ENCODE measurements around the gene FAR2.

Gene FAR2

DNA sequence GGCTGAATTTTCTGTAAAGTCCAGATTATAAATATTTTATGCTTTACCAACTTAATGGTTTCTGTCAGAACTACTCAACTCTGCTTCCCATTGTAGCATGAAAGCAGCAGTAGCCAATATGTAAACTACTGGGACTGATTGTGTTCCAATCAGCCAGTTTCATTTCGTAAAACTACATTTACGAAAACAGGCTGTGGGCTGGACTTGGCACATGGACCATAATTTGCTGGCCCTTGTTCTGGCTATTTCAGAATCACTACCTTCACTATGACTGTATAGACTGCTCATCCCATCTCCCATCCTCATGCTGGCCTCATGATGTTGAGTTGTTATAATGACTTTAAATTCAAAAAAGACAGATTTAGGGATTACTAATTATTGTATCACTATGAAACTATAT lies 38.7 kb downstream of the FAR2 start:
- Histone ChIP-seq H3K36me3 (replicated peaks) (no peaks in the 10 kb centered on the region), H3K27ac (no peak overlapping the region), H3K27me3 (replicated peaks) (no peaks in the 10 kb centered on the region), H3K4me3 (ENCODE audit: low read depth, low read length) (no peak overlapping the region)
- in situ Hi-C loops (cut with HindIII; ENCODE audit: low pct_ligation_motif_present, low sequenced_read_pairs), result no loop called here
- TF ChIP-seq, protein P1, sequence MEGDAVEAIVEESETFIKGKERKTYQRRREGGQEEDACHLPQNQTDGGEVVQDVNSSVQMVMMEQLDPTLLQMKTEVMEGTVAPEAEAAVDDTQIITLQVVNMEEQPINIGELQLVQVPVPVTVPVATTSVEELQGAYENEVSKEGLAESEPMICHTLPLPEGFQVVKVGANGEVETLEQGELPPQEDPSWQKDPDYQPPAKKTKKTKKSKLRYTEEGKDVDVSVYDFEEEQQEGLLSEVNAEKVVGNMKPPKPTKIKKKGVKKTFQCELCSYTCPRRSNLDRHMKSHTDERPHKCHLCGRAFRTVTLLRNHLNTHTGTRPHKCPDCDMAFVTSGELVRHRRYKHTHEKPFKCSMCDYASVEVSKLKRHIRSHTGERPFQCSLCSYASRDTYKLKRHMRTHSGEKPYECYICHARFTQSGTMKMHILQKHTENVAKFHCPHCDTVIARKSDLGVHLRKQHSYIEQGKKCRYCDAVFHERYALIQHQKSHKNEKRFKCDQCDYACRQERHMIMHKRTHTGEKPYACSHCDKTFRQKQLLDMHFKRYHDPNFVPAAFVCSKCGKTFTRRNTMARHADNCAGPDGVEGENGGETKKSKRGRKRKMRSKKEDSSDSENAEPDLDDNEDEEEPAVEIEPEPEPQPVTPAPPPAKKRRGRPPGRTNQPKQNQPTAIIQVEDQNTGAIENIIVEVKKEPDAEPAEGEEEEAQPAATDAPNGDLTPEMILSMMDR (IDR thresholded peaks at IDR 0.05; ENCODE audit: low read depth, low read length, missing control alignments), result no peak
- no peak for DNase-seq

DNA sequence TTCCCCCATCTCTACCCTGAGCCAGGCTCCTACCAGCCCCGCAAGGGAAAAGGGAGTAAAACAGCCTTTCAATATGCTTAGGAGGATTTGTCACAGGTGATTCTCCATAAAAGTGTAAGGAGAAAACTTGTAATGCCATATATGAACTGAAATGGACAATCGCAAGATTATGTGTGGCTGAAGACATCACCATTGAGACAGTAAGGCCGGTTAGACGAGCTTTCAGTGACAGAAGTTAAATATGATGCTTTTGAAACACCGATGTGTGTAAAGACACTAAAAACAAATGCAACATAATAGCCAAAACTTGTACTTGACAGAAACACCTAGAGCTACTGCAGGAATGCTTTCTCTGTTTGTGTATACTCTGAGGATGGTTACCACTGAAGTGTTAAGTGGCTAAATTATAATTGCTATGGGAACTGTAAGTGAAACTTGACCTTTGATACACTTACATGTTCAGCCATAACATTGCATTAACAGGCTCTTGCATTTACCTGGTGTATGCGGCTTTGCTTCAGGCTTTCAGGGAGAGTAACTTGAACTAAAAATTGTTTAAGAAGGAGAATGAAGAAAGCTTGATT lies 42.3 kb downstream of the FAR2 start:
- H3K27me3 ChIP-seq (replicated peaks), result no peaks in the 10 kb centered on the region
- no peak overlapping the region for H3K4me3 ChIP-seq (ENCODE audit: low read depth, low read length)
- TF ChIP-seq, protein P1 (IDR thresholded peaks at IDR 0.05; ENCODE audit: low read depth, low read length, missing control alignments), result no peak
- no peaks in the 10 kb centered on the region for H3K36me3 ChIP-seq (replicated peaks)
- DNase-seq, result no peak
- in situ Hi-C loops (cut with HindIII; ENCODE audit: low pct_ligation_motif_present, low sequenced_read_pairs), result no loop called here
- H3K27ac ChIP-seq, result no peak overlapping the region

DNA sequence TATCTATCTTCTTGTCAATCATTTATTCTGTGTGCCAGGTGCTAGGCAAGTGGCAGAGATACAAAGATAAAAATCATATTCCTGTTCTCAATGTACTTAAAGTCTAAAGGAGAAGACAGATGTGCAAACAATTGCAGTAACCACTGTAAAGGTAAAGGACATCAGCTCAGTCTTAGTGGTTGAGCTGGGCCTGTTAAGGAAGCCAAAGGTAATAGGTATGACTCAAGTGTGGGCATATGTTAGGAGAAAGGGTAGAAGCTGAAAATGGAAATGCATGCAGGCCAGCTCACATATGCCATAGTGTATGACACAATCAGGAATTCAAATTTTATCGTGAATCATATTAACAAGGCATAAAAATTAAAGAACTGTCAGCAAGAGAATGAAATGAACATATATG lies 49.8 kb downstream of the FAR2 start:
- Histone ChIP-seq H3K27me3 (replicated peaks) (no peaks in the 10 kb centered on the region), H3K36me3 (replicated peaks) (no peaks in the 10 kb centered on the region), H3K27ac (no peak overlapping the region), H3K4me3 (ENCODE audit: low read depth, low read length) (no peak overlapping the region)
- DNase-seq, result no peak
- TF ChIP-seq, protein P1 (IDR thresholded peaks at IDR 0.05; ENCODE audit: low read depth, low read length, missing control alignments), result no peak
- in situ Hi-C loops (cut with HindIII; ENCODE audit: low pct_ligation_motif_present, low sequenced_read_pairs), result no loop called here

DNA sequence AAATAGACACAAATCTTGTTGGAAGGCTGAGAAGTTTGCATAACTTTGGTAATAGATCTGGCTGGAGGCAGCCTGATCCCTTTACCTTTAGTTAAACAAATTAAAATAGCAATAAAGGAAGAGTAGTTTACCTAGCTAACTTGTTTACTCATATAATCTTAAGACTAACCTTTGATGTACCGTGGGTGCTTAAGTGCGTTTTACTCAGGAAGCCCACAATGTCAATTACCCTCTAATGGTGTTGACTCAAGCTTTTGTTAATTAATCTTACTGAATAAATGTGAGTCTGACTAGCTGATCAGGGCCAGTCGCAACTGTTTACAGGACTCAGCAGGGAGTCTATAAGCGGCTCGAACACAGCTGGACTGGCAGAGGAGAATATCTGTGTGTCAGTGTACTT lies 51.5 kb downstream of the FAR2 start:
- TF ChIP-seq, protein P1 (IDR thresholded peaks at IDR 0.05; ENCODE audit: low read depth, low read length, missing control alignments), result no peak
- Histone ChIP-seq H3K27me3 (replicated peaks) (no peaks in the 10 kb centered on the region), H3K4me3 (ENCODE audit: low read depth, low read length) (no peak overlapping the region), H3K36me3 (replicated peaks) (no peaks in the 10 kb centered on the region), H3K27ac (no peak overlapping the region)
- in situ Hi-C loops (cut with HindIII; ENCODE audit: low pct_ligation_motif_present, low sequenced_read_pairs), result no loop called here
- DNase-seq, result no peak

DNA sequence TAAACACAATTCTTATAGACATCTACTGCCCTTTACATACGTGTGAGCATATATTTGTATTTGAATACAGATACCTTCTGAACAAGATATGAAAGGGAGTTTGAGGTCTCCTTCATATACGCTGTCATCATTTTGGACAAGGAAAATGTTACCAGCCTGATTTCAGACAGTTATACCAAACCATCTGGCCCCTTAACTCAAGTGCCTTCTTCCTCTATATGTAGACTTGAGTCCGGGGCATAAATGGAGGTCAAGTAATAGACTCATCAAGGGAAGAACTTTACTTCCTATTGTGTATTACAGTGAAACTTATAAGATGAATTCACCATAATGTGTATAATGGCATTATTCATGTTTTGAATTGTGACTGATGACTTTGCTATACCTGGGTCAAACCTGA lies 52.2 kb downstream of the FAR2 start:
- H3K27me3 ChIP-seq (replicated peaks), result no peaks in the 10 kb centered on the region

More for the DNA sequence above, 52.2 kb downstream of the FAR2 start:
- DNase-seq, result no peak
- TF ChIP-seq, protein P1 (IDR thresholded peaks at IDR 0.05; ENCODE audit: low read depth, low read length, missing control alignments), result no peak
- H3K36me3 ChIP-seq (replicated peaks), result no peaks in the 10 kb centered on the region
- no peak overlapping the region for H3K4me3 ChIP-seq (ENCODE audit: low read depth, low read length)
- in situ Hi-C loops (cut with HindIII; ENCODE audit: low pct_ligation_motif_present, low sequenced_read_pairs), result no loop called here
- no peak overlapping the region for H3K27ac ChIP-seq
